ENCODE results near the gene ARHGAP27. TPM values are rescaled to one million over a fixed set of nuclear protein-coding genes. Genes with fewer than 3 reads are reported as not detected.
"Not testable (repeated sequence)": the region's sequence is repeated elsewhere in the genome, so short reads cannot be mapped to it uniquely, and the experiment has no call there.

The ARHGAP27 gene
- total and polyA plus RNA-seq, 2 experiments from 2014 or later = 21.1 to 27.9 TPM

- WGBS (ENCODE audit: low lambda C conversion rate, missing lambda C conversion rate) = 74% methylated on average over 7 of the region's 8 CpGs
Measured at GRCh38 chr17:45461524-45462327, 29.1 kb upstream of the ARHGAP27 start.

GRCh38 chr17:45460422-45460821 lies 27.8 kb upstream of the ARHGAP27 start:
- H3K36me3 ChIP-seq (replicated peaks; ENCODE audit: insufficient read depth, low read depth); H4K20me1 ChIP-seq (ENCODE audit: insufficient read depth, poor library complexity, severe bottlenecking); DNase-seq (ENCODE audit: low spot score); H3K4me1 ChIP-seq (ENCODE audit: insufficient read depth); H2AFZ ChIP-seq; H3K4me3 ChIP-seq; H3K27me3 ChIP-seq; H3K79me2 ChIP-seq; H3K9me2 ChIP-seq (replicated peaks; ENCODE audit: insufficient read depth); H3K9me3 ChIP-seq (ENCODE audit: low read depth); H3K27ac ChIP-seq; H3K4me2 ChIP-seq: not testable (repeated sequence)
- 88% methylated on average over 5 of the region's 5 CpGs for WGBS (ENCODE audit: low lambda C conversion rate, missing lambda C conversion rate)

More at GRCh38 chr17:45461524-45462327, 29.1 kb upstream of the ARHGAP27 start:
- H2AFZ ChIP-seq; H3K4me1 ChIP-seq (ENCODE audit: insufficient read depth); H3K79me2 ChIP-seq; H3K27ac ChIP-seq; H3K4me3 ChIP-seq; H4K20me1 ChIP-seq (ENCODE audit: insufficient read depth, poor library complexity, severe bottlenecking); H3K4me2 ChIP-seq; H3K27me3 ChIP-seq; H3K9me2 ChIP-seq (replicated peaks; ENCODE audit: insufficient read depth); H3K9me3 ChIP-seq (ENCODE audit: low read depth); H3K36me3 ChIP-seq (replicated peaks; ENCODE audit: insufficient read depth, low read depth): not testable (repeated sequence)
- peak; percentile 48 for DNase-seq (ENCODE audit: low spot score)

GRCh38 chr17:45454341-45454740 lies 21.7 kb upstream of the ARHGAP27 start:
- H2AFZ ChIP-seq; H3K36me3 ChIP-seq (replicated peaks; ENCODE audit: insufficient read depth, low read depth); H3K79me2 ChIP-seq; H3K4me1 ChIP-seq (ENCODE audit: insufficient read depth); H3K9me2 ChIP-seq (replicated peaks; ENCODE audit: insufficient read depth); H3K4me3 ChIP-seq; H4K20me1 ChIP-seq (ENCODE audit: insufficient read depth, poor library complexity, severe bottlenecking); H3K4me2 ChIP-seq; H3K9me3 ChIP-seq (ENCODE audit: low read depth); H3K27me3 ChIP-seq; H3K27ac ChIP-seq; DNase-seq (ENCODE audit: low spot score): not testable (repeated sequence)
- WGBS (ENCODE audit: low lambda C conversion rate, missing lambda C conversion rate) = 100% methylated on average over 7 of the region's 8 CpGs

GRCh38 chr17:45453731-45454130 lies 21.1 kb upstream of the ARHGAP27 start:
- H3K79me2 ChIP-seq; H3K4me1 ChIP-seq (ENCODE audit: insufficient read depth); DNase-seq (ENCODE audit: low spot score); H3K9me2 ChIP-seq (replicated peaks; ENCODE audit: insufficient read depth); H3K27ac ChIP-seq; H3K4me3 ChIP-seq; H4K20me1 ChIP-seq (ENCODE audit: insufficient read depth, poor library complexity, severe bottlenecking); H2AFZ ChIP-seq; H3K4me2 ChIP-seq; H3K9me3 ChIP-seq (ENCODE audit: low read depth); H3K36me3 ChIP-seq (replicated peaks; ENCODE audit: insufficient read depth, low read depth); H3K27me3 ChIP-seq: not testable (repeated sequence)
- 92% methylated on average over 9 of the region's 17 CpGs for WGBS (ENCODE audit: low lambda C conversion rate, missing lambda C conversion rate)

GRCh38 chr17:45453225-45453534 lies 20.5 kb upstream of the ARHGAP27 start:
- not testable (repeated sequence) for H3K4me3 ChIP-seq; H3K9me2 ChIP-seq (replicated peaks; ENCODE audit: insufficient read depth); H3K9me3 ChIP-seq (ENCODE audit: low read depth); H3K4me1 ChIP-seq (ENCODE audit: insufficient read depth); DNase-seq (ENCODE audit: low spot score); H3K36me3 ChIP-seq (replicated peaks; ENCODE audit: insufficient read depth, low read depth); H3K27me3 ChIP-seq; H3K79me2 ChIP-seq; H2AFZ ChIP-seq; H4K20me1 ChIP-seq (ENCODE audit: insufficient read depth, poor library complexity, severe bottlenecking); H3K27ac ChIP-seq; H3K4me2 ChIP-seq
- WGBS (ENCODE audit: low lambda C conversion rate, missing lambda C conversion rate) = 100% methylated on average over 3 of the region's 7 CpGs

GRCh38 chr17:45452329-45453224 lies 19.9 kb upstream of the ARHGAP27 start:
- not testable (repeated sequence) for H3K79me2 ChIP-seq; DNase-seq (ENCODE audit: low spot score); H3K9me3 ChIP-seq (ENCODE audit: low read depth); H3K27ac ChIP-seq; H2AFZ ChIP-seq; H3K27me3 ChIP-seq; H3K4me1 ChIP-seq (ENCODE audit: insufficient read depth); H3K36me3 ChIP-seq (replicated peaks; ENCODE audit: insufficient read depth, low read depth); H4K20me1 ChIP-seq (ENCODE audit: insufficient read depth, poor library complexity, severe bottlenecking); H3K4me2 ChIP-seq; H3K9me2 ChIP-seq (replicated peaks; ENCODE audit: insufficient read depth); H3K4me3 ChIP-seq
- 89% methylated on average over 8 of the region's 9 CpGs for WGBS (ENCODE audit: low lambda C conversion rate, missing lambda C conversion rate)

- 100% methylated on average over 6 of the region's 10 CpGs for WGBS (ENCODE audit: low lambda C conversion rate, missing lambda C conversion rate)
- H2AFZ ChIP-seq; H3K27me3 ChIP-seq; H3K4me2 ChIP-seq; H3K36me3 ChIP-seq (replicated peaks; ENCODE audit: insufficient read depth, low read depth); H3K9me2 ChIP-seq (replicated peaks; ENCODE audit: insufficient read depth); DNase-seq (ENCODE audit: low spot score); H4K20me1 ChIP-seq (ENCODE audit: insufficient read depth, poor library complexity, severe bottlenecking); H3K4me3 ChIP-seq; H3K79me2 ChIP-seq; H3K9me3 ChIP-seq (ENCODE audit: low read depth); H3K4me1 ChIP-seq (ENCODE audit: insufficient read depth); H3K27ac ChIP-seq: not testable (repeated sequence)
Measured at GRCh38 chr17:45451660-45452059, 19.0 kb upstream of the ARHGAP27 start.

Measured in hepatocyte (in vitro differentiated cells).